HG02840 (cell line): ENCODE data around the gene KLHL20.

Experiments used
- ATAC-seq: cut with Tn5 transposase; IDR thresholded peaks from one replicate; pipeline ENCODE4 v1.9.1; 2021; ENCODE audit warnings: mild to moderate bottlenecking, moderate library complexity, moderate number of reproducible peaks; ENCODE audit not compliant: unreplicated experiment, low FRiP score

Gene KLHL20

GRCh38 chr1:173824315-173825081, 109.7 kb downstream of the KLHL20 start, which contains the start of the genes CENPL and DARS2:
CENPL (minus strand) TSS chr1:173824883; CDS start chr1:173811299, 13,584 bp downstream.
DARS2 (plus strand) TSS chr1:173824673; CDS start chr1:173825230, 557 bp downstream.
- peak; percentile 90 for ATAC-seq

GRCh38 chr1:173827611-173828010, 112.8 kb downstream of the KLHL20 start:
- no peak for ATAC-seq

GRCh38 chr1:173832748-173833147, 118.0 kb downstream of the KLHL20 start:
- no peak for ATAC-seq
